NCI-H82 (cell line): ENCODE results near the gene ZNF532.

Experiments used
- DNase-seq: peaks from one replicate; lab custom pipeline; 2025; lab: John Stamatoyannopoulos, UW

Gene ZNF532

DNA sequence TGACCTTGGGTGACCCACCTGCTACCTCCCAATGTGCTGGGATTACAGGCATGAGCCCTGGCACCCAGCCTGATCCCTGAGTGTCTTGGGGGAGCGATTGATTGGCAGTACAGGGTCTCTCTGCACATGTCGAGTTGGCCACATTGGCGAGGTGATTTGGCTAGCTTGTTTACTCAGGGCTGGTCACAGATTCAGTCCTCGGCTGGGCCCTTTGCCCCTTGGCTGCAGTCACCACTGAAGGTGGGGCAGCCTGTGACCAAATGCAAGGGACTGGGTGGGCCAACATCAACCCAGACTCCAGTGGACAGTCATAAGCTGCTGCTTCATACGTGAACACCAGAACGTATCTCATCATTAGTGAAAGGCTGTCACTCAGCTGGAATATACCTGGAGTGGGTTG, 114.9 kb downstream of the ZNF532 start:
- DNase-seq, result no peak

DNA sequence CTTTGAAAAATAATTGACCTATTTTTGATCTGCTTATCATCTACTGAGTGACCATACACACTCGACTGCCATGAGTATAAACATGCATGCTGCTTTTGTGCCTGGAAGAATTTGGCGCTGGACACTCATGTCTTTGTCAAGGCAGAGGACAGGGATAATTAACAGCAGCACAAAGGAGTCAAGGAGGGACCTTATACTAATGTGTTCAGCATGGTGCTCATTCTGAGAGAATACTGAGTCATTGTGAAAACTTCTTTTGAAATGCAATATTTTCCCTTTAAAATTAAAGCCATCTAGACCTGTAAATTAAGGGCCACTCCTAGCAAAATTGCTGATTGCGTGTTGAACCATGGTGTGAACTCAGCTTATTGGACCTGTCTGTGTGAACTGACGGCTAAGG, 116.3 kb downstream of the ZNF532 start:
- DNase-seq, result no peak

GRCh38 chr18:58983260-58984155, 118.8 kb downstream of the ZNF532 start:
- no peak for DNase-seq

- DNase-seq, result no peak
Observed at GRCh38 chr18:58988600-58988999, 123.9 kb downstream of the ZNF532 start.

- no peak for DNase-seq
Observed at GRCh38 chr18:58989184-58989759, 124.6 kb downstream of the ZNF532 start.

- no peak for DNase-seq
Observed at GRCh38 chr18:58990720-58991119, 126.0 kb downstream of the ZNF532 start.

- DNase-seq, result no peak
Observed at GRCh38 chr18:58991167-58991798, 126.6 kb downstream of the ZNF532 start.

- no peak for DNase-seq
Observed at GRCh38 chr18:58992301-58993231, 127.9 kb downstream of the ZNF532 start.

- DNase-seq, result no peak
Observed at GRCh38 chr18:58993260-58993659, 128.6 kb downstream of the ZNF532 start.

- no peak for DNase-seq
Observed at GRCh38 chr18:58995663-58996062, 131.0 kb downstream of the ZNF532 start.

DNA sequence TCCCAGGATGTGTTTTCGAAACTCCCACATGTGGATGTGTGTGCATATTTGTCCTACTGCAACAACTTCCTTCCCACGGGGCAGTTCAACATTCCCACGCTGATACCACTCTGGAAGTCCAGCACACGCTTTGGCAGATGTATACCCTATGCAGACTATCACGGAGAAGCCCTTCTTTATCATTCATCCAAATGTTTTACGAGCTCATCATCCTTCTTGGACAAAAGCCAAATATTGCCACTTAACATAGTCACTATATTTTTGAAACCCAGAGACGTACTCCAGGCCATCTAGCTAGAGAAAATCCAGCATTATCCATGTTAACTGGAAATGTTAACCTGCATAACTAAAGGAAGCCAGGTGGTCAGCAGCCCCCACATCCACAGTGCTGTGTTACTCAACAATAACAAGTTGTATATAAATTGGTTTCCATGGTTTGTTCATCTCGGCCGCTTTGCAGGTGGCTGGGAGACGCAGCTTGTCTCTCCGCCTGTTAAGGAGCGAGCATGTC, 131.5 kb downstream of the ZNF532 start:
- DNase-seq, result no peak

GRCh38 chr18:58996696-58997095, 132.0 kb downstream of the ZNF532 start:
- DNase-seq, result no peak

DNA sequence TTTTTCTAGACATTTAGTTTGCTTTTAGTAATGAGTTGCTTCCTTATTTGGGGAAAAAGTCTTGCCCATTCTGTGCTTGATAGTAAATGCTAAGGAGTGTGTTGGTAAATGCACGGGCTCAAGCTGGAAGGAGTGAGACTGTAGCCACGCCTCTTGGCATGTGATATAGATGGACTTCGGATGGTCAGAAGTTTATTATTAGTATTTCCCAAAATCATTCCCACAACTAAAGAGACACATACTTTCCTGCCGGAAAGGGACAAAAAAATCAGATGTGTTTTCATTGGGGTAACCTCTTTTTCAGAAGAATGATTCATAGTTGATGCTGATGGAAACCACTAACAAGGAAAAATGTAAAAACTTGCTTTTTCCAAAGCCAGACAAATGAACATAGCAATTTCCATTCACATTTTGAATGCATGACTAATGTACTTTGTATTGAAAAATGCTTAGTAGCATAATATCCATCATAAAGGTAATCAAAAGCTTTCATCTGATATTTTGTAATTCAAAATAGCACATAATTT, 133.2 kb downstream of the ZNF532 start:
- DNase-seq, result no peak

DNA sequence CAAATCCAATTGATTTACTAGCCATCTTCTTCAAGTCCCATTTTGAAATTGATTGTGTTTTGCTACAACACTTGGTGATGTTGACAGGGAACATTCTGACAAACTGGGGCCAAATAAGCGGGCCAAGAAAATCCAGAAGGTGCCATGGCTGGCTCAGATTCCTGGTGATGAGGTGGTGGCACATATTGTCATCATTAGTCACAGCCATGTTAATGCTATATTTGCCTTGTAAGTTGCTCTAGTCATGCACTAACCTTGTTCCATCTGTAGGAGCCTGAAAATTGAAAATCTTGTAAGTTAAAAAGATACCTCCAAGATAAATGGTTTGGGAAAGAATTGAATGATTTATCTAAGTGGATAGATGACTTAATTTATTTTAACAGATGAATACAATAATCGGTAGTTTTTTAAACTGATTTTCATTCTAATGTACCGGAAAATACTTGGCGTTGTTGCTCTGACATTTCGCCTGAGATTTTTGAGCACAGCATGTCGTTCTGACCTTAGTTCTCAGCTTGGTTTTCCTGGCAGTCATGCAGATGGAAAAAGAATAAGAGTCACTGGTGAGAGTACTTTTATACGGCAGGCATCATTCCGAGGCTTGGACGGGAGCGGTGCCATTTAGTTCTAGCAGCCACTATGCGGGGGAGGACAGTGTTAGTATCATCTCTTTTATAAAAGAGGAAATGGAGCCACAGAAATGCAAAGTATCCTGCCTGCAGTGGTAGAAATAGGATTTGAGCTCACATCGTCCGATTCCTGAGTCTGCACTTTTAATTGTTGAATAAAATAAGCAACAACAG, 133.9 kb downstream of the ZNF532 start:
- no peak for DNase-seq

GRCh38 chr18:59001166-59001565, 136.5 kb downstream of the ZNF532 start:
- DNase-seq, result no peak

DNA sequence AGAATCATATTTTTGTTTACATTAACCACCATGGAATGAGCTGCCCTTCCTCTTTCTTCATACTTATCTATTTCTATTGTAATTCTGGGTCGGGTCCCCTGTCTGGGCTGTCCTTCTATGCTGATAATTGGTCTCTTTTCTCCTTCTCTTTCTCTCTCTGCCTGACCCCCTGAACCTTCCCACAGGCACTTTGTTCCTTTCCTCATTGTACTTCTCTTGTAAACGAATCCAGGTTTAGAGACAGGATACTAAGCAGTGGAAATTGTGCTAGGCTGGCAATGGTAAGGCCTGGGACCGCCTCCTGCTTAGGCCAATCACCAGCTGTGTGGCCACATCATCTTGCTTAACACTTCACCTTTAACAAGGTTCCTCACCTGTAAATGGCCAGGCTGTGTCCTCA, 137.0 kb downstream of the ZNF532 start:
- DNase-seq, result no peak

DNA sequence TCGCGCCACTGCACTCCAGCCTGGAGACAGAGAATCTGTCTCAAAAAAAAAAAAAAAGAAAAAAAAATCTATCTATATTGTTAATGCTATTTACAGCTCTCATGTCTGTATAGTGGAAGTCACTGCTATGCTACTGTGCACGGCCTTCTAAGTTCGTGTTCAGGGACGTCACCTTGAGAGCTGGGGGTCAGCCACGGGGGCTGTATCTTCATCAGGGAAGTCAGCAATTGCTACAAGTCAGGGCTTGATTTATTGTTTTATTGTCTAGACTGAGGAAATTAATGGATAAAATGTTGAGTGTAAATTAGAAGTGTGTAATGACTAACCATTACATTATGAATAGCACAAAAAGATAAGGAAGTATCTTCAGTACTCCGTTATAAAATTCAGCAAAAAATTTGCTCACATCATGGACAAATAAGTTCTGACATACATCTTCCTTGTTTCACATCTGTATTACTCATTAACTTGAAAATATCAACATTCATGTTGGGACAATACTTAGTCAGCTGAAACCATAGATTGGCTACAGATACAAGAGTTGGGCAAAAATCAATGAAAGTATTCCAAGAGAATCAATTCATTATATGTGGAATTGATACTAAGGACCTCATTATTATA, 138.4 kb downstream of the ZNF532 start:
- no peak for DNase-seq

DNA sequence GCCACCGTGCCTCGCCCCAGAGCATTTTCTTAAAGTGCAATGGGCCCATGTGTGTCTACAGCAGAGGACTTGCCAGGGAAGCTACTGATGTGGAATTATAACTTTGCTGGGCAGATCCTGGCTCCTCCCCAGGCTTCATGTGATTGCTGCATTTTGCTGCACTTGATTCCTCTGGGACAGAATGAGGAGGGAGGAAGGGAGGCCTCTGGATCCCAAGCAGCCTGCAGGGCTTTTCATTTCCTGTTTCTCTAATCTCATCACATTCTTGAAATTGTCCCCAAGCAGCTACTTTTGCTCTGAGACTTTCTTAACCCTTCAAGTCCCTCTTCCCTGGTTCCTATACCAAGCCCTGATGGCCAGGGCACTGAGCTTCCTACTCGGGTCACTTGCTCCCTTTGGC, 140.6 kb downstream of the ZNF532 start:
- DNase-seq, result peak; percentile 17

DNA sequence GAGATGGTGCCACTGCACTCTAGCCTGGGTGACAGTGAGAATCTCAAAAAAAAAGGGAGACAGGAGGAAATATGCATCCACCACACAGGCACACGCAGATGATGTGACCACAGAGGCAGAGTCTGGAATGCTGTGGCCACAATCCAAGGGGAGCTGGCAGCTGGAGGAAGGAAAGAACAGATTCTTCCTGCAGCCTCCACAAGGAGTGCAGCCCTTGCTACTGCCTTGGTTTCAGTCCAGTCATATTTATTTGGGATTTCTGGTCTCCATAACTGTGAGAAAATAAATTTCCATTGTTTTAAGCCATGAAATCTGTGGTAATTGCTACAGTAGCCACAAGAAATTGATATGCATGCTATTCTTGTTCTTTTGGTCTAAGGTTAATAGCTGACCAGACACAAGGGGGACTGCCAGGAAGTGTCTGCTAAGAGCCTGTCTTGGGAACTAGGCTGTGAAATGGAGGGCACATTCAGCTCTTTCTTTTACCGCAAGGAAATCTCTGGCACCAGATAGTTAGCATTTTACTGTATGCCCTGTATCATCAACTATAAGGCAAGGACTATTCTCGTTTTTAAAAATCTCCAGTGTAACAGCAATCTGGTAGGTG, 141.9 kb downstream of the ZNF532 start:
- no peak for DNase-seq
